ENCODE results near the gene SLC9A6.

DNA sequence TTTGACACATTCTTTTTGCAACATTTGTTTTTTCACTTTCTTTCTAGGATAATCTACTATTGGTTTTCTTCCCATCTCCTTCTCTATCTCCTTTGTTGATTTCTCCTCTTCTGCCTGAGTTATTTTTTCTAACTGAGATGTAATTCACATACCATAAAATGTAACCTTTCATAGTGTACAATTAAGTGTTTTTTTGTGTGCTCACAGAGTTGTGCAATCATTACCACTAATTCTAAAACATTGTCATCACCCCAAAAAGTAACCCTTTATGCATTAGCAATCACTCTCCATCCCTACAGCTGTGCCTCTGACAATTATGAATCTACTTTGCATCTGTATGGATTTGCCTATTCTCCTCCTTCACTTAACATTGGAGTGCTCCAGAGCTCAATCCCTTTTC lies 95.5 kb downstream of the SLC9A6 start:
- TF ChIP-seq CTCF (IDR thresholded peaks at IDR 0.05 in 2 of 3, conservative IDR thresholded peaks at IDR 0.05 in 1 of 3; ENCODE audit: control insufficient read depth in 2 of 3, extremely low read depth in 1 of 3, insufficient read depth in 1 of 3, low read depth in 3 of 3, low read length in 3 of 3) (no peak), LARP7 (IDR thresholded peaks at IDR 0.05) (no peak), POLR2A (IDR thresholded peaks at IDR 0.05; ENCODE audit: low read depth, low read length) (no peak), CREB1 (IDR thresholded peaks at IDR 0.05; ENCODE audit: low read depth) (no peak)

All from GM12878 (cell line).